HEK293T (cell line): Measurements from ENCODE around the gene RSPH9.

Source experiments
- ARNT ChIP-seq: fragments of 450-650 bp; IDR thresholded peaks from 2 replicates; pipeline ENCODE4 v1.6.1; 2017; ENCODE audit warnings: mild to moderate bottlenecking
- BHLHE40 ChIP-seq: fragments of 450-650 bp; IDR thresholded peaks from 2 replicates; pipeline ENCODE4 v1.6.1; 2016; ENCODE audit warnings: mild to moderate bottlenecking, moderate library complexity, borderline replicate concordance
- CTBP1 ChIP-seq: fragments of 450-650 bp; IDR thresholded peaks from 2 replicates; pipeline ENCODE4 v1.6.1; 2016; ENCODE audit warnings: borderline replicate concordance
- HDGF ChIP-seq: fragments of 450-650 bp; IDR thresholded peaks from 2 replicates; pipeline ENCODE4 v1.6.1; 2017; ENCODE audit warnings: antibody characterized with exemption, borderline replicate concordance
- SP1 ChIP-seq: fragments of 450-650 bp; IDR thresholded peaks from 2 replicates; pipeline ENCODE4 v1.6.1; 2017
- ZNF384 ChIP-seq: fragments of 450-650 bp; IDR thresholded peaks from 2 replicates; pipeline ENCODE4 v1.6.1; 2016

DNA sequence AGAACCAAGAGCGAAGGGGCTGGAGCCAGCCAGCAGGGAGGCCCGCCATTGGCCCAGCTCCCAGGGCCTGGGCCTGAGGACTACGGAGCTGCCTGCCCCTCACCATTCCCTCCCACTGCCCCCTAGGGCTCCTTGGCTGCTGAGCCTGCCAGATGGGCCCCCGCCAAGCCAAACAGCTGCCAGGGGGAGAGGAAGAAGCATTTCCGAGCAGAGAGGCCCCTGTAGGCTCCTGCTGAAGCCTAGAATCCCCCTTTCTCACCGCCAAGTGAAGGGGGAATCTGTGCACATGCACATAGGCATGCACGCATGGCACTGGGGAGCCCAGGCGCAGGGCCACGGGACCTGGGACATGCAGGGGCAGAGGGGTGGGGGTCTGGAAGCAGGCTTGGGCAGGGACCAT, 71.3 kb downstream of the RSPH9 start:
- TF ChIP-seq BHLHE40 (no peak), CTBP1 (no peak), SP1 (no peak), ARNT (no peak), HDGF (no peak), ZNF384 (no peak)
